Cerebellar cortex (tissue), 1 donor: Measurements from ENCODE around the gene ITSN2.

Experiments
- DNase-seq: peaks from one replicate; pipeline ENCODE4 v3.0.0-alpha.2; 2015; ENCODE audit warnings: low spot score

Gene ITSN2

GRCh38 chr2:24332791-24333540 lies 27.4 kb downstream of the ITSN2 start:
- DNase-seq = no peak

DNA sequence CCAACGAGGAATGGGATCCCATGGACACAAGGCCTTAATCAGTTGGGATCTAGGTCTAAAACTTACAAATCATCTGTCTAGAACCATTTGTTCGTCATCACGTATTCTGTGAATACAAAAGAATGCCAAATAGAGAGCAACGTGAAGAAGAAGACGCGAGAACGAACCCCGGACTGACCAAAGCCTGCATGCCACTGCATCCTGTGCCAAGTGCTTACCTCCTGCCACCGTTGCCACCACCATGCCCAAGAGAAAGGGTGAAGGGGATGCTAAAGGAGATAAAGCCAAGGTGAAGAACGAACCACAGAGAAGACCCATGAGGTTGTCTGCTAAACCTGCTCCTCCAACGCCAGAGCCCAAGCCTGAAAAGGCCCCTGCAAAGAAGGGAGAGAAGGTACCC lies 30.2 kb downstream of the ITSN2 start:
- no peak for DNase-seq

DNA sequence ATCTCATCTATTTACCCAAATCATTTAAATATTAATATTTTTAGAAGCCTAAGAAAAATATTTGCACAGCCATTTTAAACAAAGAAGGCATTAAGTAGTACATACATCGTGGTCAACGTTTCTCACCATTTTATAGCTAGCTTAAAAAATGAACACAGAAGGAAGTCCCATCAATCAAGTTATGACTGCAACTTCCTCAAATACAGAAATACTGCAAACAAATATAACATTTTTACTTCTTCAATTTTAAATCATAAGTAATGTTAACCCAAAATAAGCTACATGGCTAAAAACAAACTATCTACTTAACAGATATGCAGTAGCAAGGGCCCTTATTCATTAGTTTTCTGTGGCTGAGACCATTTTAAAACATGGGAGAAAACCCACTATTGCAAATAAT lies 30.6 kb downstream of the ITSN2 start:
- no peak for DNase-seq

- peak; percentile 14 for DNase-seq
These were observed 32.3 kb downstream of the ITSN2 start for GRCh38 chr2:24328010-24328409.

GRCh38 chr2:24317491-24317920 lies 42.8 kb downstream of the ITSN2 start:
- no peak for DNase-seq

- no peak for DNase-seq
These were observed 44.7 kb downstream of the ITSN2 start for GRCh38 chr2:24315669-24316068.

DNA sequence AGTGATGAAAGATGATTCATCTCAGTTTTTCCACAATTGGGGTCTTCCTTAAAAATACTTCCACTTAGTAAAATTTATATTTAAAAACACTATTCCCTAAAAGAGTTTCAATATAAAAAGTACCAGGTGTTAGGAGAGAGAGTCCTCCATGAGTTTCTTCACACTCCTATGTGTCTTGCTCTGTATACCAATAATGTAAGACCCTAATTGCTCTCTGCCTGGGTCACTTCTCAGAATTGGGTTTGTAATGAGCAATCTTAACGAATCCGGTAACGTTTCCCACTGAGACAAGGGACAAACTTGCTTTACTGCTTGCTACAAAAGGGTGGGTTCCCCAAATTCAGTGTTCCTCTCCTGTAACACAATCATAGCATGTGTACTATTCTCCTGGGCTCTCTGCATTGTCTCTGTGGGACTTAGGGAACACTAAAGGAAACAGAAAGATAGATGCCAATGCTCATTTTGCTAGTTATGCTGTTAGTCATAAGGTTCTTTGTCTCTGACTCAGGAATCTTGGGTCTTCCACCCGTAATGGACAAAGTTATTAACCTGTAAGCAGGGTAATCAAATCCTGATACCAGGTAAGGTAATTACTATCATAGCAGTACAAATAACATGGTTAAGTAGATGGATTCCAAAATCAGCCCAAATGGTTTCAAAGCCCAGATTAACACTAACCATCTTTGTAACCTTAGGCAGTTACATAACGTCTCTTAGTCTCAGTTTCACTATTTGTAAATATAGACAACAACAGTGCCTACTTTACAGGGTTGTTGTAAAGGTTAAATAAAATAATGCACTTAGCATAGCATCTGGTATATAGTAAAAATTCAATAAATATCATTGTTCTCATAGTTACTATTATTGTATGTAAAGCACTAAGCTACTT lies 46.3 kb downstream of the ITSN2 start:
- no peak for DNase-seq

- DNase-seq = no peak
These were observed 52.4 kb downstream of the ITSN2 start for GRCh38 chr2:24307961-24308360.

- no peak for DNase-seq
These were observed 55.7 kb downstream of the ITSN2 start for GRCh38 chr2:24304631-24305030.

GRCh38 chr2:24304098-24304497 lies 56.2 kb downstream of the ITSN2 start:
- no peak for DNase-seq

GRCh38 chr2:24301599-24301998 lies 58.7 kb downstream of the ITSN2 start:
- DNase-seq = no peak

DNA sequence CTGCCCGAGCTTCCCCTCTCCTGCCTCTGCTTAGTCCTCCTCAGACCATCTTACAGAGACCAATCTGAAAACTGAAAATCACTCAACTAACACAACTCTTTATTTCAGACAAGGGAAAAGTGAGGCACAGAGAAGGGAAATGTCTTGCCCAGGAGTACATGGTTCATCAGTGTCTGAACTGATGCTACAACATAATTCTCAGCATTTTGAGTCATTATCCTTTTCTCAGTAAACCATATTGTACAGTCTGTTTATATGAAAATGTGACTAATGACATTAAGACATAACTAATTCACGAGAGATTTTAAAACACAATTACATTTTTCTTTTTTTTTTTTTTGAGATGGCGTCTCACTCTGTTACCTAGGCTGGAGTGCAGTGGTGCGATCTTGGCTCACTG lies 62.7 kb downstream of the ITSN2 start:
- DNase-seq = no peak

- no peak for DNase-seq
These were observed 73.2 kb downstream of the ITSN2 start for GRCh38 chr2:24287171-24287570.

DNA sequence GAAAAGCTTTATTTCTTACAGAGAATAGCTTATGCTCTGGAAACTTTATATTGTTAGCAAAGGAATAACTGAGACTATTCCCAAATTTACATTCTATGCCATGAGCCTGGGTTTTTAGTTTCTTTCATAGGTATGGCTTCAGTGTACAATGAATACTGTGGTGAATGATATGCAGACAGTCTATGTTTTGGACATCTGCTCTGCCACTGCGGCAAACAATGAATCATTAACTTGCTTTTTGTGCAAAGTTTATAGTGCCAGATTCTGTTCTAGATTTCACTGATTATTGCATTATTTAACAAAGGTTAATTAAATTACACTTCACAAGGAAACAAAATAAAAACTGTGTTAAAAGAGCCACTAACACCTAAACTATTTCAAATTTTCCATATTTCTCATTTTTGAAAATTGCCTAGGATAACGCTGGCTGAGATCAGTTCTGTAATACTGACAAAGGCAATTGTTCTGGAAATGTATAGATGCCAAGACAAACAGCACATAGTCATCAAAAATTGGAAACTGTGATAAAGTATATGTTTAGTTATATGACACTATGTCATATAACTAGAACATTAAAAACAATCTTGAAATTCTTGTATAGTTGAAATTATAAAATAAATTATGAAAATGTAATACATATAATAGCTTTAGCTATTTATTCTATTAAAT lies 74.7 kb downstream of the ITSN2 start:
- no peak for DNase-seq

DNA sequence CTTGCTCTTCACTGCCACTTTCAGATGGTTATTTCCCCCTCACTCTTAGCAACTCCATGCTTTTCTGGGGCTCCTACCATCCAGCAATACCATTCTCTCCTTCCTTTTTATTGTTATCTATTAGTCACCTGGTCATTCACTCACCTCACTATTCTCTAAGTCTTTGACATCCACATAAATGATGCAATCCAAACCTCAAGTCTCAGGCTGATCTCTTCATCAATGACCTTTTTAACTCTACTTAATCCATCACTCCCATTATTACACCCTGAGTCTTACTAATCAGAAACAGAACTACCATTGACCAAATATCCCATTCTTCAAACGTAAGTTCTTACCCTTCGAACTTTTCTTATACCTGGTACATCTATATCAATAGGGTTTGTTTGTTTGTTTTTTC lies 79.7 kb downstream of the ITSN2 start:
- no peak for DNase-seq

- no peak for DNase-seq
These were observed 80.2 kb downstream of the ITSN2 start for GRCh38 chr2:24280161-24280560.

GRCh38 chr2:24276349-24276899 lies 83.9 kb downstream of the ITSN2 start:
- DNase-seq = no peak

DNA sequence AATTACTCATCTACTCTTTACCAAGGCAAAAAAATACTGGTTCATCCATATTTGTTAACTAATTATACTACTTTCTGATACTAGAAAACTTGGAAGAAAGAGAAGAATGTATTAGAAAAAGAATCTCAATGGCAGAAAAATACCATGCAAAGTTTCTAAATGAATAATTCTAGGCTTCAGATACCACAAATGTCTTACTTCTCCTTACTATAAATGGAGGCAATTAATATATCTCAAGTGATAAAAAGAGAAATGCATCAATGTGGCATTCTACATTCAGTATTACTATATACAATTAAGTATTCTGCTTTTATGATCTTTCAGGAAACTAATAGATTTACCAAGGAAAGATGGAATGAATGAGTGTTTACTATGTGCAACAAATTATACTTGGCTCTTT lies 85.5 kb downstream of the ITSN2 start:
- DNase-seq = no peak

GRCh38 chr2:24273598-24273997 lies 86.7 kb downstream of the ITSN2 start:
- no peak for DNase-seq

GRCh38 chr2:24272907-24273306 lies 87.4 kb downstream of the ITSN2 start:
- DNase-seq = no peak

- DNase-seq = no peak
These were observed 88.1 kb downstream of the ITSN2 start for GRCh38 chr2:24272161-24272802.

GRCh38 chr2:24269265-24269664 lies 91.1 kb downstream of the ITSN2 start:
- no peak for DNase-seq
